ENCODE data around the gene FMC1.
"Not testable (repeated sequence)": the region's sequence is repeated elsewhere in the genome, so short reads cannot be mapped to it uniquely, and the experiment has no call there.

The FMC1 gene

DNA sequence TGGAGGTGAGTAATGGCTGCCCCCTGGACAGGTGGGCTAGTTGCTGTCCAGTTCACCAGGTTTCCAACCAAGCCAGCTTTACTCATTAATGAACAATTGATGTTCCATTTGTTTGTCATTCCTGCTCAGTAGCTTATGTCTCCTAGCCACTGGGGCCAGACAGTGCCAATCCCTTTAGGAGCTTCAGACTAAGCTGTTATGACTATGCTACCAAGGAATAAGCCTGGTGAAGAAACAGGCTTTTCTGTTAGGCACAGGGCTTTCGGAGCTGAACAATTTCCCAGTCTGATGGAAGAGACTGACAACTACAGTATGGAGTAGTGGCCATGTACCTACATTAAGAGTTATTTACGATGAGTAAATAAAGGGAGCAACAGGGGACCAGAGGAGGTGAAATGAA is 2.1 kb upstream of the FMC1 start:
- peak in 1 of 42 donors; percentile 31 for DNase-seq
- intact Hi-C loops (cut with DNase I): no loop called here

GRCh38 chr7:139339698-139340036 is 1.5 kb upstream of the FMC1 start:
- intact Hi-C loops (cut with DNase I): loop anchor here (1.0 to 5.0 kb wide), 4 partner anchors 21 to 207 kb away; partner anchors contain the start of gene UBN2
- no peak for DNase-seq

DNA sequence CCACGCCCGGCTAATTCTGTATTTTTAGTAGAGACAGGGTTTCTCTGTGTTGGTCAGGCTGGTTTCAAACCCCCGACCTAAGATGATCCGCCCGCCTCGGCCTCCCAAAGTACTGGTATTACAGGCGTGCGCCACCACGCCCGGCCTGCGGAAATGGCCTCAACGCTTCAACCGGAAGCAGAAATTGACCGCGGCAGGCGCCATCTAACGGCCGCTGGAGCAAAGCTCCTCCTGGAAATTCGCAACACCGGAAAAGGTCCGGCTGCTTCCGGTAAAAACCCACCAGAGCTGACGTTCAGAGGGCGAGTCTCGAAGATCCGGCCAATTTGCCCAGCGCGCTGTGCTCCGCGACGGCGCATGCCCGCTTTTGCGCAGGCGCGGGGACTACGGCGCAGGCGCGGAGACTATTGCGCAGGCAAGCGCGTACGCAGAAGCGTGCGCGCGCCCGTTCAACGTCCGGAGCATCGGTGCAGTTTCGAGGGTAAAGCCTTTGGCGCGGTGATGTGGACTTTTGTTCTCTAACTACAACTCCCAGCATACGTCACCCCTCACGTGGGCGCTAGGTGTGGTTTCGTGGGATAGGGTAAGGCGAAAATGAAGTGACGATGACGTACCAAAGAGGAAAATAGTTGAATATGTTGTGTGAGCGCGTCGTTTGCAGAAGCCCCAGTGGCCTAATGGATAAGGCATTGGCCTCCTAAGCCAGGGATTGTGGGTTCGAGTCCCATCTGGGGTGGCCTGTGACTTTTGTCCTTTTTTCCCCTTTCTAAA is 915 bp upstream of the FMC1 start:
- DNase-seq: peak; percentile 91 to 99 (median 98)
- intact Hi-C loops (cut with DNase I): loop anchor here (1.0 to 5.0 kb wide), 4 partner anchors 20 to 207 kb away; partner anchors contain the start of gene UBN2

GRCh38 chr7:139340808-139341057 is 404 bp upstream of the FMC1 start:
- no peak for DNase-seq
- intact Hi-C loops (cut with DNase I): loop anchor here (1.0 to 5.0 kb wide), 4 partner anchors 20 to 208 kb away; partner anchors contain the start of gene UBN2

DNA sequence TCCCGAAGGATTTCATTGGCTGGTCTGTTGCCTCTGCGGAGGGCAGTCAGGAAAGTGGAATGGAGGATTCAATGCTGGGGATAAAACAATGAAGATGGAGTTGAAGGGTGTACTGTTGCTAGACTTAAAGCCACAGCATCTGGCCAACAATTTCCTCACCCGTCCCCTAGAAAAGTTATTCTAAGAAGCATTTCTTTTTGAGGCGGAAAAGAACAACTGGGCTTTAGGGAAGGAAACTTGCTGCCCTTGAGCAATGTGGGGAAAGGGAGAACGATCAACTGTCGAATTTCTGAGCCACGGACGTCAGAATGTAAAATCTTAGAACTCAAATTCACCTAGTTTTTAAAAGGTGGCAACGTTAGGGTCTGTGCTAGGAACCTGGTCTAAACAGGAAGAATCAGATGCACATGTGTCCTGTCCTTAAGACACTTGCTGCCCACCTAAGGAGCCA is 664 bp downstream of the FMC1 start:
- intact Hi-C loops (cut with DNase I): loop anchor here (2.0 to 5.0 kb wide), 3 partner anchors 96 to 209 kb away; partner anchors contain the start of gene UBN2

GRCh38 chr7:139345042-139345441 is 3.9 kb downstream of the FMC1 start:
- DNase-seq: no peak
- intact Hi-C loops (cut with DNase I): no loop called here

More for the DNA sequence above, 664 bp downstream of the FMC1 start:
- DNase-seq: no peak

DNA sequence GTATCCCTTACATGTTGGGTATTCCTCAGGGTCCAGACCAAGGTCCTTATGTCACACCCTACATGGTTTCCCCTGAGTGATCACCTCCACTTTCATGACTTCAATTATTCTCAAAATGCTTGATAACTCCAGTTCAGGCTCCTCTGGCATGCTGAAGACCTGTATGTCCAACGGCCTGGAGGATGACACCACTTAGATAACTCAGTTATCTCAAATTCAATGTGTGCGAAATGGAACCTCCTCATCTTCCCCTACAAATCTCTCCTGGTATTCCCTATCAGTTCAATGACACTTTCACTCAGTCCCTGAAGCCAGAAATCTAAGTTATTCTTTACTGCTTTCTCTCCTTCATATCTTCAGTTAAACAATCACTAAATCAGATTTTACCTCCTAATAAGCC is 9.9 kb downstream of the FMC1 start:
- intact Hi-C loops (cut with DNase I): no loop called here
- no peak for DNase-seq

DNA sequence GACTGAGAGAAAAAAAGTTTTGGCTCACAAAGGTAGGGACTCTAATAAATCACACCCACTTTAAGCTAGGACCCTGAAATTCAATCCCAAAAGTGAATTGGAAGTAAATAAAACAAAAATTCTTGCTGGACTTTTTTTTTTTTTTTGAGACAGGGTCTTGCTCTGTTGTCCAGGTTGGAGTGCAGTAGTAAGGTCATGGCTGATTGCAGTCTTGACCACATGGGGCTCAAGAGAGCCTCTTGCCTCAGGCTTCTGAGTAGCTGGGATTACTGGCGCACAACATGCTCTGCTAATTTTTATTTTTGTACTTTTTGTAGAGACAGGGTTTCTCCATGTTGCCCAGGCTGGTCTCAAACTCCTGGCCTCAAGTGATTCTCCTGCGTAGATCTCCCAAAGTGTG is 13.6 kb downstream of the FMC1 start:
- intact Hi-C loops (cut with DNase I): no loop called here
- DNase-seq: no peak

DNA sequence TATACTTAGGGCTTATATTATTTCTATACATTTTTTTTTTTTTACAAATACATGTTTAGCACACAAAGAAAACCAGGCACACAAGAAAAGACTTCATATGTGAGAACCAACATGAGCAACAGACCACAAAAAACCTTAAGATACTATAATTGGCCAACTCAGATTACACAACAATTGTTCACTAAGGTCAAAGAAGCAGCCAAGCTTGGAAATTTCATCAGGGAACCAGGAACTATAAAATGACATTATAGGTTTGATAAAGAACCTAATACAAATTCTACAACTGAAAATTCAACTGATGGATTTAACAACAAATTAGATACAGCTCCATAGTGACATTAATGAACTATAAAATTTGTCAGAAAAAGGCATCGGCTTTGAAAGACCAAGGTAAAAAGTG is 14.2 kb downstream of the FMC1 start:
- intact Hi-C loops (cut with DNase I): no loop called here
- DNase-seq: no peak

- intact Hi-C loops (cut with DNase I); DNase-seq: not testable (repeated sequence)
Measured at GRCh38 chr7:139357729-139358506, 16.8 kb downstream of the FMC1 start.

GRCh38 chr7:139358541-139359365 is 17.6 kb downstream of the FMC1 start:
- intact Hi-C loops (cut with DNase I): no loop called here
- DNase-seq: peak in 27 of 42 donors; percentile 5 to 54 (median 28)

DNA sequence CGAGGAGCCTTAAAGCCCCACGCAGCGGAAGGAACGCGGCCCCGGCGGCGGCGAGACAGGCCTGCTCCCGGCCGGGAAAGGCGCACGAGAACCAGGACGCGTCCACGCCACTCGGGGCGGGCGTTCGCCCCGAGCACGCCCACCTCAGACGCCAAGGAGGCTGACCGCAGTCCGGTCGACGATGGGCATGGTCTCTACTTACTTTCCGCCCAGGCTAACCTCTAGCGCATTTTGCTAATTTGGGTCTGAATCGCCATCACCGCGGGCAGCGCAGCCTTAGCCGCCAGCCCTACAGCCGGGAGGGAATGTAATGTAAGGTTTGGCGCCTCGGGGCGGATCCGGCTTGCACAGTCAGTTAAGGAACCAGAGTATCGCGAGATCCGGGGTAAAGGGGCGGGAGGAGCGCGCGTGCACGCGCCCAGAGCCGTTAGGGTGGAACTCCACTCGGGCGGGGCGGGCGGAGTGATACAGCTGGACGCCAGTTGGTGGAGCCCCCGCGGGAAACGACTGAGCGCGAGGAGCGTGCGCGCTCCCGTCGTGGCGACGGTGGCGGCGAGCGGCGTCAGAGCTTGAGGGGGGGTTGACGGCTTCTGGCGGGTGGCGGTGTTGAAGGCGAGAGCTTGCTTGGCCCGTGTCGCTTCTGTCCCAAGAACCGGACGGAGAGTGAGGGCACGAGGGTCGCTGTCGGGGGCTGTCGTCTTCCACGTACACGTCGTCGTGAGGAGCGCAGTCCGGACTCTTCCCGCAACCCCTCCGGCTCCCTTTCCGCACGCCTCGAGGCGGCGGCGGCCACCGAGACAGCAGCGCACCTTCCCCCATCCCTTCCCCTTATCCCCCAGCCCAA is 18.5 kb downstream of the FMC1 start, which contains the start of gene LUC7L2:
Gene LUC7L2 (plus strand): TSS at position 529 of the 844 bp plus-strand sequence. CDS start 368 bp downstream, outside the sequence.
- peak; percentile 99 to 100 (median 100) for DNase-seq
- intact Hi-C loops (cut with DNase I): loop anchor here (1.0 to 10.0 kb wide), 2 partner anchors 19 to 75 kb away; no protein-coding TSS in a partner anchor

DNA sequence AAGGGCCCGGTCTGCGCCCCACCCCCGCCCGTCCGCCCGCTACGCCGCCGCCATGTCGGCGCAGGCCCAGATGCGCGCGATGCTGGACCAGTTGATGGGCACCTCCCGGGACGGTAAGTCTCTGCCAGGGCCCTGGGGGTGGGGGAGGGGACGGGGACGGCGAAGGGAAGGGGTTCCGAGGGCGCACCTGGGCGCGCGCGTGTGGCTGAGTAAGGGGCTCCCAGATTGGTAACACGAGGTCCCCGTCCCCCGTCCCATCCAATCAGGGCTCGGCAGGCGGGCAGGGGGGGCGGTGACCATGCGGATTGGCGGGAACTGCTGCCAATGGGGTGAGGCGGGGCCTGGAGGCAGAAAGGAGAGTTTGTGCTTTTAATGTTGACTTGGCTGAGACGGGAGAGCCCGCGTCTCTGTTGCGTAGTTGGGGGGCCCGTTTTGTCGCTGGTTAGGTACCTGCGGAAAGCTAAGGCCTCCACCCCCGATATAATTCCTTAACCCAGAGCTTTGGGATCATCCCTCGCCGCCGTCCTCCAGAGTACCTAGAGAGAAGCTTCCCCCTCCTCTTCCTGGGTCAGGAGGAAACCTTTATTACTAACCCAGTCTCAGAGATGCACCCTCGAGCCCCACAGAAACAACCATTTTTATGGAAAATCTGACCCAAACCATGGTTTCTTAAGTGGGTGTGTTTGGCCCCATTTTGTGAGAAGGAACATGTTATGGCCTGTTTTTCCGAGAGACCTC is 19.2 kb downstream of the FMC1 start:
- peak; percentile 93 to 99 (median 98) for DNase-seq
- intact Hi-C loops (cut with DNase I): loop anchor here (1.0 to 10.0 kb wide), 2 partner anchors 20 to 74 kb away; no protein-coding TSS in a partner anchor

DNA sequence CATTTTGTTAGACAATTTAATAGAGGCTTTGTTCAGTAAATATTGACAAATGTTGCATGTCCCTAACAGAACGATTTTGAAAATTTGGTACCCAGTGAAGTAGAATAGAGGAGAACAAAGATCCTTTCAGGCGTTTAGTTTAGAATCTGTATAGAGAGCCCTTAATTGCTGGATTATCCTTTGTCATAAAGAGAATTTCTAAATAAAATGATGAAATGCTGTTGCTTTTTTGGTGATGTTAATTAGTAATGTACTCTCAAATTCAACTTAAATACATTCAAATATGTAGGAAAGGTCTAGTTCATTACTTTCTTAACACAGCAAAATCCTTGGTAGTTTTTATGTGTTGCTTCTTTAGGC is 19.8 kb downstream of the FMC1 start:
- DNase-seq: no peak

GRCh38 chr7:139361523-139361922 is 20.4 kb downstream of the FMC1 start:
- intact Hi-C loops (cut with DNase I): loop anchor here (10.0 kb wide), 1 partner anchor 73 kb away; no protein-coding TSS in a partner anchor

More for the DNA sequence above, 19.8 kb downstream of the FMC1 start:
- intact Hi-C loops (cut with DNase I): loop anchor here (1.0 to 10.0 kb wide), 2 partner anchors 21 to 74 kb away; no protein-coding TSS in a partner anchor

GRCh38 chr7:139362302-139362701 is 21.2 kb downstream of the FMC1 start:
- intact Hi-C loops (cut with DNase I): loop anchor here (10.0 kb wide), 1 partner anchor 72 kb away; no protein-coding TSS in a partner anchor
- no peak for DNase-seq

More at GRCh38 chr7:139361523-139361922, 20.4 kb downstream of the FMC1 start:
- DNase-seq: no peak

DNA sequence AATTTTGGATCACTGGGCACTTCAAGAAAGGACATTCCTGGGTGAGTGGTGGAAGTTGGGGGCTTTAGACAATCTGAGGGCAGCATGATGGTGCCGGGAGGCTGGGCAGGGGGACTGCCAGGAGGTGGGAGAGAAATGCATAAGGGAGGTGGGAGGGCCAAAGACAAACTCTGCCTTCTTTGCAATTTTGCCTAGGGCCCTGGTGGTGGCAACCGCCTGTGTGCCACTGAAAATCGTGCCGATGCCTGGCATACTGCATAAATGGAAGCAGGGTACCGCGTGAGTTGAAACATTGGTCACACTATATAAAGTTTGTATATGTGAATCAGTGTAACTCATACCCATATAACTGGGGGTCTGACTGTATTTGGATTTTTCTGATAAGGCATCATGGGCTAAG is 21.8 kb downstream of the FMC1 start:
- intact Hi-C loops (cut with DNase I): loop anchor here (10.0 kb wide), 1 partner anchor 72 kb away; no protein-coding TSS in a partner anchor
- no peak for DNase-seq
